ENCODE results near the gene APCDD1L.

APCDD1L gene

GRCh38 chr20:58461104-58461503 lies 54.1 kb downstream of the APCDD1L start:
- no peak for DNase-seq

- DNase-seq = no peak
Observed at GRCh38 chr20:58459058-58459750, 56.0 kb downstream of the APCDD1L start.

GRCh38 chr20:58458342-58459057 lies 56.7 kb downstream of the APCDD1L start:
- no peak for DNase-seq

- DNase-seq = no peak
Observed at GRCh38 chr20:58457083-58457695, 58.0 kb downstream of the APCDD1L start.

- DNase-seq = no peak
Observed at GRCh38 chr20:58454460-58454859, 60.7 kb downstream of the APCDD1L start.

- DNase-seq = no peak
Observed at GRCh38 chr20:58453391-58453790, 61.8 kb downstream of the APCDD1L start.

- no peak for DNase-seq
Observed at GRCh38 chr20:58452667-58453255, 62.4 kb downstream of the APCDD1L start.

GRCh38 chr20:58450254-58450653 lies 64.9 kb downstream of the APCDD1L start:
- no peak for DNase-seq

- no peak for DNase-seq
Observed at GRCh38 chr20:58449681-58450221, 65.4 kb downstream of the APCDD1L start.

GRCh38 chr20:58448958-58449357 lies 66.2 kb downstream of the APCDD1L start:
- no peak for DNase-seq

GRCh38 chr20:58447511-58448391 lies 67.4 kb downstream of the APCDD1L start:
- DNase-seq = peak; percentile 54

- no peak for DNase-seq
Observed at GRCh38 chr20:58446960-58447265, 68.3 kb downstream of the APCDD1L start.

GRCh38 chr20:58446264-58446959 lies 68.8 kb downstream of the APCDD1L start:
- DNase-seq = no peak

- no peak for DNase-seq
Observed at GRCh38 chr20:58444746-58445255, 70.4 kb downstream of the APCDD1L start.

- DNase-seq = no peak
Observed at GRCh38 chr20:58441723-58442122, 73.5 kb downstream of the APCDD1L start.

GRCh38 chr20:58440021-58440767 lies 75.0 kb downstream of the APCDD1L start:
- DNase-seq = no peak

- no peak for DNase-seq
Observed at GRCh38 chr20:58438970-58439808, 76.0 kb downstream of the APCDD1L start.

- no peak for DNase-seq
Observed at GRCh38 chr20:58436868-58437645, 78.1 kb downstream of the APCDD1L start.

GRCh38 chr20:58435237-58435636 lies 80.0 kb downstream of the APCDD1L start:
- DNase-seq = no peak
